KMS-11 (cell line): ENCODE measurements around the gene SEMA5A.
A peak's percentile ranks its signal among the peaks of the same experiment; 100 is the strongest.

ENCODE experiments used
- H2AFZ ChIP-seq: fragments of 200-600 bp; sonication (generic); 2 replicates; pipeline ENCODE4 v1.6.1; 2016; ENCODE audit warnings: antibody characterized with exemption, mixed run types, low read depth
- H3K27ac ChIP-seq: fragments of 200-600 bp; sonication (generic); 2 replicates; pipeline ENCODE4 v1.6.1; 2016; ENCODE audit warnings: mild to moderate bottlenecking, mixed run types
- H3K27me3 ChIP-seq: fragments of 200-600 bp; sonication (generic); 2 replicates; pipeline ENCODE4 v1.6.1; 2017; ENCODE audit warnings: mild to moderate bottlenecking, low read depth, mixed run types, moderate library complexity; ENCODE audit not compliant: insufficient read depth
- H3K36me3 ChIP-seq: fragments of 200-600 bp; sonication (generic); 2 replicates; pipeline ENCODE4 v1.6.1; 2017; ENCODE audit warnings: mild to moderate bottlenecking, mixed run types; ENCODE audit not compliant: insufficient read depth
- H3K4me1 ChIP-seq: fragments of 200-600 bp; sonication (generic); 2 replicates; pipeline ENCODE4 v1.6.1; 2016; ENCODE audit warnings: mild to moderate bottlenecking, low read depth, mixed run types; ENCODE audit not compliant: poor library complexity, severe bottlenecking
- H3K4me2 ChIP-seq: fragments of 200-600 bp; sonication (generic); 2 replicates; pipeline ENCODE4 v1.7.0; 2016; ENCODE audit warnings: mild to moderate bottlenecking, mixed run types
- H3K4me3 ChIP-seq: fragments of 200-600 bp; sonication (generic); IDR thresholded peaks from 2 replicates; pipeline ENCODE4 v1.6.1; 2017; ENCODE audit warnings: low read depth, low read length, mixed read lengths; ENCODE audit not compliant: insufficient read depth
- H3K79me2 ChIP-seq: fragments of 200-600 bp; sonication (generic); 2 replicates; pipeline ENCODE4 v1.6.1; 2016; ENCODE audit warnings: low read depth, mixed run types; ENCODE audit not compliant: insufficient read depth
- H3K9ac ChIP-seq: fragments of 200-600 bp; sonication (generic); 2 replicates; pipeline ENCODE4 v1.6.1; 2016; ENCODE audit warnings: mild to moderate bottlenecking, mixed run types
- H4K20me1 ChIP-seq: fragments of 200-600 bp; sonication (generic); 2 replicates; pipeline ENCODE4 v1.6.1; 2016; ENCODE audit warnings: mild to moderate bottlenecking, mixed run types; ENCODE audit not compliant: insufficient read depth
- TF ChIP-seq, protein P1 (sequence below): fragments of 200-600 bp; sonication (generic); conservative IDR thresholded peaks from 2 replicates; pipeline ENCODE4 v1.6.1; 2017; ENCODE audit warnings: low read depth, mild to moderate bottlenecking, antibody characterized with exemption, low read length, moderate library complexity, mixed read lengths

SEMA5A gene

DNA sequence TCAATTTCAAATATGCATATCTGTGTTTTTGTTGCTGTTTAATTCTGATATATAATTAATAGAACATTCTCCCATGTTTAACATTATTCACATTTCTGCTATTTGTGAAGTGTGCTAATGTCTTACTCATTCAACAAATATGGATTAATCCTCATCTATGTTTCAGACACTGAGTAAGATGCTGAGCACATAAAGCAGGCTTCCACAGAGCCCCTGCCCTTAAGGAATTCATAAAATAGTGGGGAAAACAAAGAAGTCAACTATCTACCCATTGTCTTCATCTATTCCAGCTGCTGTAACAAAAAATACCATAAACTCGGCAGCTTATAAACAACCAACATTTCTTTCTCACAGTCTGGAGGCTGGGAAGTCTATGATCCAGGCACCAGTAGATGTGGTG is 333.3 kb downstream of the SEMA5A start:
- no peak overlapping the region for H3K27ac ChIP-seq
- no peak overlapping the region for H3K4me2 ChIP-seq
- TF ChIP-seq, protein P1, sequence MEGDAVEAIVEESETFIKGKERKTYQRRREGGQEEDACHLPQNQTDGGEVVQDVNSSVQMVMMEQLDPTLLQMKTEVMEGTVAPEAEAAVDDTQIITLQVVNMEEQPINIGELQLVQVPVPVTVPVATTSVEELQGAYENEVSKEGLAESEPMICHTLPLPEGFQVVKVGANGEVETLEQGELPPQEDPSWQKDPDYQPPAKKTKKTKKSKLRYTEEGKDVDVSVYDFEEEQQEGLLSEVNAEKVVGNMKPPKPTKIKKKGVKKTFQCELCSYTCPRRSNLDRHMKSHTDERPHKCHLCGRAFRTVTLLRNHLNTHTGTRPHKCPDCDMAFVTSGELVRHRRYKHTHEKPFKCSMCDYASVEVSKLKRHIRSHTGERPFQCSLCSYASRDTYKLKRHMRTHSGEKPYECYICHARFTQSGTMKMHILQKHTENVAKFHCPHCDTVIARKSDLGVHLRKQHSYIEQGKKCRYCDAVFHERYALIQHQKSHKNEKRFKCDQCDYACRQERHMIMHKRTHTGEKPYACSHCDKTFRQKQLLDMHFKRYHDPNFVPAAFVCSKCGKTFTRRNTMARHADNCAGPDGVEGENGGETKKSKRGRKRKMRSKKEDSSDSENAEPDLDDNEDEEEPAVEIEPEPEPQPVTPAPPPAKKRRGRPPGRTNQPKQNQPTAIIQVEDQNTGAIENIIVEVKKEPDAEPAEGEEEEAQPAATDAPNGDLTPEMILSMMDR: no peak
- H3K79me2 ChIP-seq: no peaks in the 10 kb centered on the region
- H3K4me1 ChIP-seq: no peaks in the 10 kb centered on the region
- no peak overlapping the region for H3K9ac ChIP-seq
- no peak overlapping the region for H3K4me3 ChIP-seq
- no peaks in the 10 kb centered on the region for H4K20me1 ChIP-seq
- H2AFZ ChIP-seq: no peak overlapping the region
- no peaks in the 10 kb centered on the region for H3K27me3 ChIP-seq
- H3K36me3 ChIP-seq: no peaks in the 10 kb centered on the region

DNA sequence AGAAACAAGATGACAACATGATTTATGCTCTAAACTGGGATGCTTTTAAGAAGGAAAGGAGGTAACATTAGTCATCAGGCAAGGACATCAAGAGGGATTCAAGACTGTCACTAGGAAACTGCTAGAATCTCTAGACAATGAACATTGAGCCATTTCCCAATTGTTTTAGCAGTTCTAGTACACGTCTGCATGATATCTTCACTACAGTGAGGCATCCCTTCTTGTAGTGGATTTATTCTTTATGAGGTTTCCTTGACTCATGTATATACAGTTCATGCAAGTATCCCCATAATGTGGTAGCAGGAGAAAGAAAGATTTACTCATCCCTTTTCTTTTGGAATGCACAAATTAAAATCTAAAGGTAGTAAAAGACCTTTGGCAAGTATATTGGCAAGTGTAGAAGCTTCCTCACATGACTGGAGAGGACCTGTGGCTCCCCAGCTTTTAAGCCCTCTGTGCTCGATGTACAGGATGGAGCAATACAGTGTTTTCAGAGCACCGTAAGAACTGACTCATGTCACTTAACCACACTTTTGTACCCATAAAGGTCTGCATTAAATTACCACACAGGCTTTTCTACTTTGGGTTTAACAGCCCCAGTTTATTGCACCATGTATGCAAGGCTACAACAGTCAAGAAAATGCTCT is 335.9 kb downstream of the SEMA5A start:
- Histone ChIP-seq H3K9ac (no peak overlapping the region), H3K27ac (no peak overlapping the region), H3K27me3 (no peaks in the 10 kb centered on the region), H3K4me3 (no peak overlapping the region), H3K4me1 (no peaks in the 10 kb centered on the region), H4K20me1 (no peaks in the 10 kb centered on the region), H3K79me2 (no peaks in the 10 kb centered on the region), H3K36me3 (no peaks in the 10 kb centered on the region), H2AFZ (no peak overlapping the region), H3K4me2 (no peak overlapping the region)
- TF ChIP-seq, protein P1: no peak

DNA sequence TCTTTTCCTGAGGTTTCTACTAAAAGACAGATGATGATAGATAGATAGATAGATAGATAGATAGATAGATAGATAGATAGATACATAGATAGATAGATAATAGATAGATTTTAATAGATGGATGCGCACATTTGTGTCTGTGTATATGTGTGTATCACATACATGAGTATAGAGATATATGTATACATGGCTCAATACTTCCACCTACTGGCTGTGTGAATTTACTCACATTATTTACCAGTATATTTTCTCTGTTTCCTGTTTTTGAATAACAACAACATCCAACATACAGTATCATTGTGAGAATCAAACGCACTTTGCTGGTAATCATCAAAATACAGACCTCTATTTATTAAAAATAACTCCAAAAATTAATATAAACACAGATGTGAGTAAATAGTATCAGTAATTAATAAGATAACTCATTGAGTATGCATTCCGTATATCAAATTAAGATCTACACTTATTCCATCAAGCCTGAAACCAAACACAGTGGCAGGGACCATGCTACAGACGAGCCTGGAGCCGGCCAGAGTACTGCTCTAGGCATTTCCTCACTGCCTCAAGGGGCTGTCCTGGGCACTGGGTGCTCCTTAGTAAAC is 338.0 kb downstream of the SEMA5A start:
- Histone ChIP-seq H3K9ac (no peak overlapping the region), H3K36me3 (no peaks in the 10 kb centered on the region), H3K4me3 (no peak overlapping the region), H3K27me3 (no peaks in the 10 kb centered on the region), H3K4me1 (no peaks in the 10 kb centered on the region), H3K79me2 (no peaks in the 10 kb centered on the region), H3K4me2 (no peak overlapping the region), H4K20me1 (no peaks in the 10 kb centered on the region), H3K27ac (no peak overlapping the region), H2AFZ (no peak overlapping the region)
- TF ChIP-seq, protein P1: peak; percentile 77

DNA sequence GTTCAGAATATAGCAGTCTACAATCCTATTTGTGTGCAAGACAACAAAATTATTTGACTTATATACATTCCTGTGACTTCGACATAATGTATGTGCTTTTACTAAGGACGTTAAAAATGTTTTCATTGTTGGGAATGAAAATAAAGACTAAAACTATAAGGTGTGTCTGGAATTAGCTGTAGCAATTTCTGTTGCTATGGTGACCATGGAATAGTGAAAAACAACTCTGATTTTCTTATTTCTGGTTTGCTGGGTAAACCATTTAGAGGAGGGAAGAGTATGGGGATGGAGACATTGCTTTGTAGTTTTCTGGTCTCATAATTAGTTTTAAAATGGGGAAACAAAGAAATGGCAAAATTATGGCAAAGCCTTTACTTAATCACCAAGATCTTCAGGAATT is 343.2 kb downstream of the SEMA5A start:
- Histone ChIP-seq H3K79me2 (no peaks in the 10 kb centered on the region), H2AFZ (no peak overlapping the region), H3K4me3 (no peak overlapping the region), H3K9ac (no peak overlapping the region), H3K36me3 (no peaks in the 10 kb centered on the region), H3K27me3 (no peaks in the 10 kb centered on the region), H3K4me1 (no peaks in the 10 kb centered on the region), H4K20me1 (no peaks in the 10 kb centered on the region), H3K27ac (no peak overlapping the region), H3K4me2 (no peak overlapping the region)
- TF ChIP-seq, protein P1: no peak
